Neural cell (in vitro differentiated cells): ENCODE measurements around the gene FAM200C.

Source experiments
- EP300 ChIP-seq: fragments of 450-650 bp; conservative IDR thresholded peaks from 2 replicates; pipeline ENCODE4 v1.6.1; 2014; ENCODE audit warnings: antibody characterized with exemption, mild to moderate bottlenecking, moderate library complexity; ENCODE audit not compliant: poor library complexity, severe bottlenecking
- EZH2 ChIP-seq: fragments of 200-600, 300-800 bp; shearing (Covaris generic), sonication (generic); IDR thresholded peaks from 2 replicates; pipeline ENCODE4 v1.6.1; 2014; ENCODE audit warnings: antibody characterized with exemption, low read length, borderline replicate concordance, mild to moderate bottlenecking; ENCODE audit not compliant: insufficient read depth, poor library complexity, severe bottlenecking
- TAF1 ChIP-seq: IDR thresholded peaks from 2 replicates; pipeline ENCODE4 v1.6.1; 2012; ENCODE audit warnings: low read depth
- TF ChIP-seq, protein P1 (sequence below): fragments of 450-650 bp; IDR thresholded peaks from 2 replicates; pipeline ENCODE4 v1.5.1; 2014; ENCODE audit warnings: antibody characterized with exemption, mild to moderate bottlenecking, moderate library complexity; ENCODE audit not compliant: poor library complexity, severe bottlenecking

GRCh38 chr5:160441311-160441781 lies 41.5 kb upstream of the FAM200C start:
- TF ChIP-seq, protein P1, sequence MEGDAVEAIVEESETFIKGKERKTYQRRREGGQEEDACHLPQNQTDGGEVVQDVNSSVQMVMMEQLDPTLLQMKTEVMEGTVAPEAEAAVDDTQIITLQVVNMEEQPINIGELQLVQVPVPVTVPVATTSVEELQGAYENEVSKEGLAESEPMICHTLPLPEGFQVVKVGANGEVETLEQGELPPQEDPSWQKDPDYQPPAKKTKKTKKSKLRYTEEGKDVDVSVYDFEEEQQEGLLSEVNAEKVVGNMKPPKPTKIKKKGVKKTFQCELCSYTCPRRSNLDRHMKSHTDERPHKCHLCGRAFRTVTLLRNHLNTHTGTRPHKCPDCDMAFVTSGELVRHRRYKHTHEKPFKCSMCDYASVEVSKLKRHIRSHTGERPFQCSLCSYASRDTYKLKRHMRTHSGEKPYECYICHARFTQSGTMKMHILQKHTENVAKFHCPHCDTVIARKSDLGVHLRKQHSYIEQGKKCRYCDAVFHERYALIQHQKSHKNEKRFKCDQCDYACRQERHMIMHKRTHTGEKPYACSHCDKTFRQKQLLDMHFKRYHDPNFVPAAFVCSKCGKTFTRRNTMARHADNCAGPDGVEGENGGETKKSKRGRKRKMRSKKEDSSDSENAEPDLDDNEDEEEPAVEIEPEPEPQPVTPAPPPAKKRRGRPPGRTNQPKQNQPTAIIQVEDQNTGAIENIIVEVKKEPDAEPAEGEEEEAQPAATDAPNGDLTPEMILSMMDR, result no peak
- TF ChIP-seq TAF1 (no peak), EP300 (no peak), EZH2 (no peak)
